ENCODE data around the gene MUC5AC. TPM values are rescaled to one million over a fixed set of nuclear protein-coding genes. Genes with fewer than 3 reads are reported as not detected.

Gene MUC5AC
- total and polyA plus RNA-seq, 12 donors, result under 0.01 TPM; not detected in 9

DNA sequence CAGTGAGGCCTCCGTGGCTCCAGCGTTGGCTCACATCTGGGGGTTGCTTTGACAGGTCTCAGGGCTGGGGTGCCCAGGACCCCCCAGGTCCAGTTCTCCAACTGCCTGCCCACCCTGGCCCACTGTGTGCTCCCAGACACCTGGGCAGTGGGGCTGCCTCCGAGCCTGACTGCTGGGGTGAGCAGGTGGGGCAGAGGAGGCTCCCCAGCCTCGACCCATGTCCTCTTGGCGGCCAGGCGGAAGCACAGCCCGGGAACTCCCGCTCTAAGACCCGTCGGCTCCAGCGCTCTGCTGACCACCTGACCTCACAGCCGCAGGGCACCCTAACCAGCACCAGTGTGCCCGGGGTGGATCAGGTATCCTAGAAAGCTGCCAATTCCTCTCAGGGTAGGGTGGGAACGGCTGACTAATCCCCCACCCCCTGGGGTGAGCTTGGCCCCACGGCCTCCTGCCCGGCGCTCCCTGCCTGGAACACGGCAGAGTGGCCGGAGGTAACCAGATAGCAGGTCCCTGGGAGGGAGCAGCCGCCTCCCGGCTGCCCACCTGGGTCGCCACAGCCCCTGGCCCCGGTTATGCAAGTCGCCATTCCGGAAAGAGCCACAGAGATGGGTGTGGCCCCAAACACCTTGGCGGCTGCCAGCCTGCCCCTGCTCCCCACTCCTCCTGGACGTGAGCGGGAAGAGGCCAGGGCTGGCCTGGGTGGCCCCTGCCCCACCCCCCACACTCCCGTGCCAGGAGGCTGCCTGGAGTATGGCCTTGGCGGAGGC lies 45.9 kb downstream of the MUC5AC start:
- no peaks in the 10 kb centered on the region for H3K9me3 ChIP-seq (replicated peaks in 1 of 3)
- DNase-seq, result peak in 1 of 7 donors; percentile 5
- intact Hi-C loops (cut with DNase I), result loop anchor here (2.0 to 5.0 kb wide), 3 partner anchors 311 to 374 kb away; no protein-coding TSS in a partner anchor
- 56 to 70% (median 63%) methylated on average over 4 to 30 of the region's 30 CpGs for WGBS, 4 donors
- no peaks in the 10 kb centered on the region for H3K36me3 ChIP-seq (replicated peaks in 1 of 2)
- no peak for TF ChIP-seq POLR2A (IDR thresholded peaks at IDR 0.05)
- TF ChIP-seq, protein P1, sequence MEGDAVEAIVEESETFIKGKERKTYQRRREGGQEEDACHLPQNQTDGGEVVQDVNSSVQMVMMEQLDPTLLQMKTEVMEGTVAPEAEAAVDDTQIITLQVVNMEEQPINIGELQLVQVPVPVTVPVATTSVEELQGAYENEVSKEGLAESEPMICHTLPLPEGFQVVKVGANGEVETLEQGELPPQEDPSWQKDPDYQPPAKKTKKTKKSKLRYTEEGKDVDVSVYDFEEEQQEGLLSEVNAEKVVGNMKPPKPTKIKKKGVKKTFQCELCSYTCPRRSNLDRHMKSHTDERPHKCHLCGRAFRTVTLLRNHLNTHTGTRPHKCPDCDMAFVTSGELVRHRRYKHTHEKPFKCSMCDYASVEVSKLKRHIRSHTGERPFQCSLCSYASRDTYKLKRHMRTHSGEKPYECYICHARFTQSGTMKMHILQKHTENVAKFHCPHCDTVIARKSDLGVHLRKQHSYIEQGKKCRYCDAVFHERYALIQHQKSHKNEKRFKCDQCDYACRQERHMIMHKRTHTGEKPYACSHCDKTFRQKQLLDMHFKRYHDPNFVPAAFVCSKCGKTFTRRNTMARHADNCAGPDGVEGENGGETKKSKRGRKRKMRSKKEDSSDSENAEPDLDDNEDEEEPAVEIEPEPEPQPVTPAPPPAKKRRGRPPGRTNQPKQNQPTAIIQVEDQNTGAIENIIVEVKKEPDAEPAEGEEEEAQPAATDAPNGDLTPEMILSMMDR (IDR thresholded peaks at IDR 0.05), result no peak
- H3K27me3 ChIP-seq, result peaks cover 18% of the 10 kb centered on the region
- H3K27ac ChIP-seq, result no peak overlapping the region
- no peak overlapping the region for H3K4me3 ChIP-seq
- H3K4me1 ChIP-seq (replicated peaks in 1 of 2), result no peaks in the 10 kb centered on the region

DNA sequence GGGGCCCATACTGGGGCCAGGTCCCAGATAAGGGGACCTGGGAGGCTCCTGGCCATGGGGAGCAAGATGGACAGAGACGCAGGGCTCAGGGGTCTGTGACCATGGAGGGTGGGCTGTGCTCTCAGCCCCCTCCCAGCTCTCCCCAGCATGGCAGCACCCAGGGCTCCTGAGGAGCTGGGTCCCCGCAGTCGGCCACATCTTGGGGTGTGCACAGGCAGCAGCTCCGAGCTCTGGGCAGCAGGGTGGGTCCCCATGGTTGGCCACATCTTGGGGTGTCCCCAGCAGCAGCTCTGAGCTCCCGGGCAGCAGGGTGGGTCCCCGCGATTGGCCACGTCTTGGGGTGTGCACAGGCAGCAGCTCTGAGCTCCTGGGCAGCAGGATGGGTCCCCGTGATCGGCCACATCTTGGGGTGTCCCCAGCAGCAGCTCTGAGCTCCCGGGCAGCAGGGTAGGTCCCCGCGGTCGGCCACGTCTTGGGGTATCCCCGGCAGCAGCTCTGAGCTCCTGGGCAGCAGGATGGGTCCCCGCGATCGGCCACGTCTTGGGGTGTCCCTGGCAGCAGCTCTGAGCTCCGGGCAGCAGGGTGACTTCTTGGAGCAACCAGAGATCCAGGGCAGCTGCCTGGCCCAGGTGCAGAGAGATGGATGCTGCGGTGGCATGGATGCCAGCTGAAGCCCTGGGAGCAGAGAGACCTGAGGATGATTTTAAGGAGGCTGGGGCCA lies 46.8 kb downstream of the MUC5AC start:
- intact Hi-C loops (cut with DNase I), result loop anchor here in 1 of 2 donors (5.0 kb wide), 2 partner anchors 313 to 373 kb away; no protein-coding TSS in a partner anchor
- no peak overlapping the region for H3K27ac ChIP-seq
- WGBS, 4 donors, result 57 to 92% (median 83%) methylated on average over 10 to 22 of the region's 22 CpGs

DNA sequence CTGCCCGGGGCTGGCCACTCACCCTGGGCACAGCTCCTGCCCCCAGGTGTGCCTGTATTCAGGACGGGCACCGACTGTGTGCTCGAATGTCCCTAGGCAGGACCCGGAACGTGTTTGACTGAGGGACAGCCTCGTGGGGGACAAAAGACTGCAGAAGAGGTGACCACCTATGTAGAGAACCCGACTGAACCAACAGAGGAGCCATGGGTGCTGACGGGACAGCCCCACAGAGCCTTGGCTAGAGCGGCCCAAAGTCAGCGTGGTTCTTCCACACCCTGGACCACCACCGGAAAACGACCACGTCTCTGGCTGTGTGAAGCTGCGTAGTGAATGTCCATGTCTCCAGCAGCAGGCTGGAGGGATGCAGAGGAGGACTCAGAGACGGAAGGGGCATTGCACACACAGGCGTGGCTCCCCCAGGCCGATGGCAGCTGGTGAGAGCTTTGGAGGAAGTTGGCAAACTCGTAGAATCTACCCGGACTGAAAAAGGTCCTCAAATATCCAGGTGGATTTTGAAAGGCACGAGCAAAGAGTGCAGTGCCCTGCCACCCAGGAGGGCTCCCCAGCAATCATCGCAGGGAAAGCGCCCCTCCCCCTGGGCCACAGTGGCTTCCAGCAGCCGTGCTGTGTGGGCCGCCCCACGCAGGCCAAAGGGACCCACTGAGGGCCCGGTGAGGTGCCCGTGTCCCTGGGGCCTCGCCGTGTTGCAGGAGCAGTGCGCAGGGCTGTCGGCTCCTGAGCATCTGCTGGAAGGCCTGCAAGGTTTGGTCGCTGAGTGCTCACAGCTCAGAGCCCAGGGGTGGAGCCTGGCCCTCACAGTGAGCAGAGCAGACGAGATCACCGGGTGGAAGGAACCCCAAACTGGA lies 47.6 kb downstream of the MUC5AC start:
- WGBS, 4 donors, result 67 to 72% (median 68%) methylated on average over 25 to 35 of the region's 35 CpGs
- DNase-seq, result peak in 2 of 7 donors; percentile 3 to 6
- intact Hi-C loops (cut with DNase I), result no loop called here

More for the DNA sequence above, 46.8 kb downstream of the MUC5AC start:
- Histone ChIP-seq H3K4me3 (no peak overlapping the region), H3K9me3 (replicated peaks in 1 of 3) (no peaks in the 10 kb centered on the region), H3K4me1 (replicated peaks in 1 of 2) (no peaks in the 10 kb centered on the region), H3K36me3 (replicated peaks in 1 of 2) (no peaks in the 10 kb centered on the region), H3K27me3 (peaks cover 10% of the 10 kb centered on the region)
- peak in 1 of 7 donors; percentile 1 for DNase-seq
- TF ChIP-seq POLR2A (IDR thresholded peaks at IDR 0.05), result no peak
- TF ChIP-seq, protein P1 (IDR thresholded peaks at IDR 0.05), result no peak

More for the DNA sequence above, 47.6 kb downstream of the MUC5AC start:
- Histone ChIP-seq H3K9me3 (replicated peaks in 1 of 3) (no peaks in the 10 kb centered on the region), H3K27ac (no peak overlapping the region), H3K36me3 (replicated peaks in 1 of 2) (no peaks in the 10 kb centered on the region), H3K4me3 (no peak overlapping the region), H3K27me3 (peaks cover 7% of the 10 kb centered on the region), H3K4me1 (replicated peaks in 1 of 2) (no peaks in the 10 kb centered on the region)
- no peak for TF ChIP-seq POLR2A (IDR thresholded peaks at IDR 0.05)
- TF ChIP-seq, protein P1 (IDR thresholded peaks at IDR 0.05), result no peak

Measured in adrenal gland (tissue), 12 donors.